OCI-LY1 (cell line): Measurements from ENCODE around the gene CASP3.
"Not testable (repeated sequence)": the region's sequence is repeated elsewhere in the genome, so short reads cannot be mapped to it uniquely, and the experiment has no call there.

Experiments used
- H2AFZ ChIP-seq: fragments of 200-600 bp; sonication (generic), shearing (Covaris generic); 2 replicates; pipeline ENCODE4 v1.6.0; 2014; ENCODE audit warnings: antibody characterized with exemption, mild to moderate bottlenecking, low read length
- H3F3A ChIP-seq: fragments of 200-600 bp; sonication (generic), shearing (Covaris generic); 2 replicates; pipeline ENCODE4 v1.6.0; 2014; ENCODE audit warnings: mild to moderate bottlenecking, antibody characterized with exemption, low read length, moderate library complexity; ENCODE audit not compliant: insufficient read depth
- H3K27ac ChIP-seq: fragments of 200-600 bp; sonication (generic); 2 replicates; pipeline ENCODE4 v1.5.1; 2014; ENCODE audit warnings: low read length, mixed run types, mild to moderate bottlenecking, low read depth; ENCODE audit not compliant: poor library complexity, severe bottlenecking
- H3K27me3 ChIP-seq: fragments of 200-600 bp; sonication (generic); 2 replicates; pipeline ENCODE4 v1.6.0; 2014; ENCODE audit warnings: antibody characterized with exemption, mild to moderate bottlenecking, low read length, moderate library complexity; ENCODE audit not compliant: insufficient read depth
- H3K36me3 ChIP-seq: fragments of 200-600 bp; sonication (generic); 2 replicates; pipeline ENCODE4 v1.6.1; 2014; ENCODE audit warnings: mild to moderate bottlenecking, antibody characterized with exemption, low read length, moderate library complexity, mixed read lengths; ENCODE audit not compliant: insufficient read depth
- H3K4me1 ChIP-seq: fragments of 200-600 bp; sonication (generic); 2 replicates; pipeline ENCODE4 v1.5.1; 2014; ENCODE audit warnings: mild to moderate bottlenecking, low read length, moderate library complexity; ENCODE audit not compliant: insufficient read depth, severe bottlenecking
- H3K4me2 ChIP-seq: fragments of 200-600 bp; sonication (generic), shearing (Covaris generic); 2 replicates; pipeline ENCODE4 v1.6.1; 2014; ENCODE audit warnings: low read length
- H3K4me3 ChIP-seq: fragments of 200-600 bp; sonication (generic); 2 replicates; pipeline ENCODE4 v1.5.1; 2014; ENCODE audit warnings: low read length, low read depth, mild to moderate bottlenecking, mixed read lengths; ENCODE audit not compliant: poor library complexity, severe bottlenecking
- H3K79me2 ChIP-seq: fragments of 200-600 bp; shearing (Covaris generic); 2 replicates; pipeline ENCODE4 v1.6.1; 2016; ENCODE audit warnings: mixed run types, low read length, mixed read lengths; ENCODE audit not compliant: insufficient read depth
- H3K9ac ChIP-seq: fragments of 200-600 bp; sonication (generic), shearing (Covaris generic); 2 replicates; pipeline ENCODE4 v1.6.1; 2014; ENCODE audit warnings: mild to moderate bottlenecking, low read length, mixed read lengths
- H3K9me2 ChIP-seq: fragments of 200-600 bp; sonication (generic), shearing (Covaris generic); 2 replicates; pipeline ENCODE4 v1.6.1; 2014; ENCODE audit warnings: low read depth, mild to moderate bottlenecking, low read length, mixed read lengths
- H3K9me3 ChIP-seq: fragments of 200-600 bp; shearing (Covaris generic); 2 replicates; pipeline ENCODE4 v1.6.1; 2014; ENCODE audit warnings: low read length, mixed read lengths
- H4K20me1 ChIP-seq: fragments of 200-600 bp; sonication (generic), shearing (Covaris generic); 2 replicates; pipeline ENCODE4 v1.6.0; 2016; ENCODE audit warnings: mild to moderate bottlenecking, low read length; ENCODE audit not compliant: insufficient read depth
- EZH2 ChIP-seq: fragments of 200-600 bp; sonication (generic), shearing (Covaris generic); IDR thresholded peaks from 2 replicates; pipeline ENCODE4 v1.8.0; 2017; ENCODE audit warnings: borderline replicate concordance, mixed run types, mild to moderate bottlenecking, antibody characterized with exemption, low read length, moderate library complexity, mixed read lengths
- TF ChIP-seq, protein P1 (sequence below): fragments of 200-600 bp; sonication (generic), shearing (Covaris generic); IDR thresholded peaks from 2 replicates; pipeline ENCODE4 v1.5.1; 2017; ENCODE audit warnings: mild to moderate bottlenecking, antibody characterized with exemption, low read length, moderate library complexity, mixed read lengths

CASP3 gene

DNA sequence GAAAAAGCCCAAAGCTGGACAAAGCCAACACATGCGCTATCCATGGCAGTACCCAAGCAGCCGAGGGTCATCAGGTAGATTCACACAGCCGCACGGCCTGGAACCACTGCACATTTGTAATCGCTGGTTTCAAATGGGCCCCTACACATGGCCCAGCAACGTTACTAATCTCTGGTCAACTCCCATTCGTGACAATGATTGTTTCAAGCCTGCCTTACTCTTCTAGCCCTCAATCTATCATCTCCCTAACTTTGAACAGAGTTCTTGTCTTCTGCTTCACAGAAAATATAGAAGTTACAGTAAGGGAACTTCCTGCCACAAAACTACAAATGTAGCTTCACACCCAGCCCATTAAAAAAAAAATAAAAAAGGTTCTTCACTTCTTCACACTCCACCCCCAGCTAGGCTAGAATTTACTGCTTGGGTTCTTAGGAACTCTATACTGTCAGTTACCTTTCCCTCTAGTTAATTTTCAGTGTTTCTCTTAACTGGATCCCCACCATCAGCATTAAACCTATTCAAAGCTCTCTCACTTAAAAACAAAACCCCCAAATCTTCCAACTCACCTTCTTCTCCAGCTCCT is 24.2 kb downstream of the CASP3 start:
- Histone ChIP-seq H3K36me3 (peaks cover 32% of the 10 kb centered on the region), H3K4me3 (no peak overlapping the region), H3K27ac (no peak overlapping the region), H4K20me1 (no peaks in the 10 kb centered on the region), H3K9me3 (no peaks in the 10 kb centered on the region), H3K9ac (no peak overlapping the region), H3K9me2 (no peaks in the 10 kb centered on the region), H3K79me2 (no peaks in the 10 kb centered on the region), H3F3A (no peaks in the 10 kb centered on the region), H2AFZ (no peak overlapping the region), H3K4me2 (no peak overlapping the region), H3K27me3 (no peaks in the 10 kb centered on the region), H3K4me1 (peaks cover 20% of the 10 kb centered on the region)
- no peak for TF ChIP-seq EZH2
- TF ChIP-seq, protein P1, sequence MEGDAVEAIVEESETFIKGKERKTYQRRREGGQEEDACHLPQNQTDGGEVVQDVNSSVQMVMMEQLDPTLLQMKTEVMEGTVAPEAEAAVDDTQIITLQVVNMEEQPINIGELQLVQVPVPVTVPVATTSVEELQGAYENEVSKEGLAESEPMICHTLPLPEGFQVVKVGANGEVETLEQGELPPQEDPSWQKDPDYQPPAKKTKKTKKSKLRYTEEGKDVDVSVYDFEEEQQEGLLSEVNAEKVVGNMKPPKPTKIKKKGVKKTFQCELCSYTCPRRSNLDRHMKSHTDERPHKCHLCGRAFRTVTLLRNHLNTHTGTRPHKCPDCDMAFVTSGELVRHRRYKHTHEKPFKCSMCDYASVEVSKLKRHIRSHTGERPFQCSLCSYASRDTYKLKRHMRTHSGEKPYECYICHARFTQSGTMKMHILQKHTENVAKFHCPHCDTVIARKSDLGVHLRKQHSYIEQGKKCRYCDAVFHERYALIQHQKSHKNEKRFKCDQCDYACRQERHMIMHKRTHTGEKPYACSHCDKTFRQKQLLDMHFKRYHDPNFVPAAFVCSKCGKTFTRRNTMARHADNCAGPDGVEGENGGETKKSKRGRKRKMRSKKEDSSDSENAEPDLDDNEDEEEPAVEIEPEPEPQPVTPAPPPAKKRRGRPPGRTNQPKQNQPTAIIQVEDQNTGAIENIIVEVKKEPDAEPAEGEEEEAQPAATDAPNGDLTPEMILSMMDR, result no peak

GRCh38 chr4:184624504-184624903 is 24.7 kb downstream of the CASP3 start:
- not testable (repeated sequence) for H3K27ac ChIP-seq, H3K27me3 ChIP-seq, H3K4me2 ChIP-seq, H3K9me3 ChIP-seq, H3K4me3 ChIP-seq, H3K79me2 ChIP-seq, H2AFZ ChIP-seq, H3K9ac ChIP-seq, H3F3A ChIP-seq, H3K9me2 ChIP-seq, H4K20me1 ChIP-seq
- Histone ChIP-seq H3K36me3 (peaks cover 26% of the 10 kb centered on the region), H3K4me1 (peaks cover 20% of the 10 kb centered on the region)

- peaks cover 31% of the 10 kb centered on the region for H3K4me1 ChIP-seq
- no peaks in the 10 kb centered on the region for H3F3A ChIP-seq
- no peaks in the 10 kb centered on the region for H3K9me2 ChIP-seq
- no peaks in the 10 kb centered on the region for H4K20me1 ChIP-seq
- H3K9ac ChIP-seq, result no peak overlapping the region
- no peak for TF ChIP-seq EZH2
- TF ChIP-seq, protein P1, result no peak
- no peaks in the 10 kb centered on the region for H3K36me3 ChIP-seq
- H2AFZ ChIP-seq, result no peak overlapping the region
- H3K9me3 ChIP-seq, result no peaks in the 10 kb centered on the region
- no peaks in the 10 kb centered on the region for H3K27me3 ChIP-seq
- H3K27ac ChIP-seq, result no peak overlapping the region
- no peaks in the 10 kb centered on the region for H3K79me2 ChIP-seq
- H3K4me2 ChIP-seq, result no peak overlapping the region
- no peak overlapping the region for H3K4me3 ChIP-seq
Measured at GRCh38 chr4:184621518-184621917, 27.7 kb downstream of the CASP3 start.

GRCh38 chr4:184620212-184620867 is 28.9 kb downstream of the CASP3 start:
- H3F3A ChIP-seq, result no peaks in the 10 kb centered on the region
- H3K4me1 ChIP-seq, result peaks cover 24% of the 10 kb centered on the region
- H3K79me2 ChIP-seq, result no peaks in the 10 kb centered on the region
- no peak overlapping the region for H3K4me2 ChIP-seq
- no peak overlapping the region for H3K27ac ChIP-seq
- no peak for TF ChIP-seq EZH2
- TF ChIP-seq, protein P1, result no peak
- H3K9me2 ChIP-seq, result no peaks in the 10 kb centered on the region
- no peak overlapping the region for H2AFZ ChIP-seq
- no peaks in the 10 kb centered on the region for H4K20me1 ChIP-seq
- H3K9ac ChIP-seq, result no peak overlapping the region
- no peaks in the 10 kb centered on the region for H3K36me3 ChIP-seq
- no peaks in the 10 kb centered on the region for H3K27me3 ChIP-seq
- no peak overlapping the region for H3K4me3 ChIP-seq
- no peaks in the 10 kb centered on the region for H3K9me3 ChIP-seq
